DMS 273 (cell line): ENCODE data around the gene UGP2.
A peak's percentile ranks its signal among the peaks of the same experiment; 100 is the strongest.

ENCODE experiments used
- DNase-seq: peaks from one replicate; lab custom pipeline; 2025; ENCODE audit not compliant: unreplicated experiment; lab: John Stamatoyannopoulos, UW

UGP2 gene

DNA sequence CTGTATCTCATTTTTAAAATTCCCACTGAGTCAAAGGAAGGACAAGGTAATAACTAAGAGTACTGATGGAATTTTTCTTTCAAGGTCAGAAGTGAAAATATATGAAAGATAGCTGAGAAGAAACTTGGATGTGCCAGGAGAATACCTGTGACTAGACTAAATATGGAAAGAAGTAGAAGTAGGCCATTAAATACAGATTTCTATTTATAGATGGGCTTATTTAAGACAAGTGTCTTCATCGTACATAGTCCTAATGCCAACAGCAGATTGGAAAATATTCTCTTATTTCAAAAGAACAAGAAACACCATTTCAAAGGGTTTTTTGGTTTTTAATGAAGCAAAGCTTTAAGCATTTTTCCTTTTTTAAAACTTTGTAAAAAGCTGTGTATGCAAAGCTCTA lies 22.0 kb downstream of the UGP2 start:
- DNase-seq: no peak

DNA sequence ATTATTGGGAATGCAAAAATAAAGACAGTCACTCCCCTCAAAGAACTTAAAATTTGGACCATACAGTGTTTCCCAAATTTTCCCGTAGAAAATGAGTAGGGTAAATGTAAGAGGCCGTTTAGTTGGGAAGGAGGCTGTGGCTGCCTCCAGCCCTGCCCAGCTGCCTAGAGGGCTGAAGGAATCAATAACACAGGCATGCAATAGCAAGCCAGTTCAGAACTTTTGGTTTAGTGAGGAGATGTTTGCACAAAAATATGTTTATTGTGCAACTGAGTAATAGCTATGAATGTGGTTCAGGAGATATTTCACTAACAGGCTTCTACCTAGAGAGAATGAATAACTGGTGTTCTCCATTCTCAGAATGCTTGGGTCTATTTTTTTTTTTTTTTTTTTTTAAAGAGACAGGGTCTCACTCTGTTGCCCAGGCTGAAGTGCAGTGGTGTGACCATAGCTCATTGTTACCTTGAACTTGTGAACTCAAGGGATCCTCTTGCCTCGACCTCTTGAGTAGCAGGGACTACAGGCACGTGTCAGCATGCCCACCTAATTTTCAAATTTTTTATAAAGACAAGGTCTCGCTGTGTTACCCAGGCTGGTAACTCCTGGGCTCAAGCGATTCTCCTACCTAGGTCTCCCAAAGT lies 23.6 kb downstream of the UGP2 start:
- no peak for DNase-seq

DNA sequence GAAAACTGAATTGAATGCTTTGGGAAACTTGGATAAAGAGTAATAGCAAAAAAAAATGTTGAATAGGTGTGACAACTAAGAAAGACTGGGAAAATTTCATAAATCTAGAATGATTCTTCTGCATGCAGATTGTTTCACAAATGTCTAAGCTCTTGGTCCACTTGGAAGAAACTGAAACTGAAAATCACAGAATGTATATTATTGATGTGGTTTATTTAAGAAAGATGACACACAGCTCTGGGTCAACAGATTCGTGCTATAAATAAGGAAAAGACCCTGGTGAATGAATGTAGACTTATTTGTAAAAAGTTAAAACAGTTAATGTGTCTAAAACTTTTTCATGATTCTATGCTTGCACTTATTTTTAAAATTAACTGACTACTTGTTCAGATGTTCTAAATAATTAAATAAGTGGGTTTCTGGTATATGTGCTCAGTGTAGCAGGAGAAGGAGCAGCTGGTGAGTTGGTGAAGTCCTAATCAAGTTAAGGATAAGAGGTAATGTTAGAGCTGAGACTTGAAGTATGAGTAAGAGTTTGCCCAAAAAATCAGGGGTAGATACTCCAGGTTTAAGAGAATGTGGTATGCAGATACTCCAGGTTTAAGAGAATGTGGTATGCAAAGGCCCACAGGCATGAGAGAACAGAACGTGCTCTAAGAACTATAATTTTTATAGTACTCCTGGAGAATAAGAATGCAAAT lies 24.5 kb downstream of the UGP2 start:
- DNase-seq: no peak

DNA sequence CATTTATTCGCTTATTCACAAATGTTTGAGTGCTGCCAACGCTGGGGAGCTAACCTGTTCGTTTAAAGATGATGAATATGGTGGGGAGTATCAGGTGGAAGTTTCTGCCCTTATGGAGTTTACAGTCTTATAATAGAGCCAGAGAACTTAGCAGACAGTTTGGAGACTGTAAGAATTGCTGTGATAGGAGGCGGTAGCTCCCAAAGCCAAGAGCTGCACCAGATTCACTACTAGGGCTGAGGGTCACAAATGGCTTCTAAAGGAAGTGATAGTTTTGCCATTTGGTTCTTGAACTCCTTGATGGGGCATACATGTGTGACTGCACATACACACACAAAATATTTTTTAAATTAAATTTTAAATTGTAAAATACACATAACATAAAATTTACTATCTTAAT lies 29.0 kb downstream of the UGP2 start:
- DNase-seq: no peak

DNA sequence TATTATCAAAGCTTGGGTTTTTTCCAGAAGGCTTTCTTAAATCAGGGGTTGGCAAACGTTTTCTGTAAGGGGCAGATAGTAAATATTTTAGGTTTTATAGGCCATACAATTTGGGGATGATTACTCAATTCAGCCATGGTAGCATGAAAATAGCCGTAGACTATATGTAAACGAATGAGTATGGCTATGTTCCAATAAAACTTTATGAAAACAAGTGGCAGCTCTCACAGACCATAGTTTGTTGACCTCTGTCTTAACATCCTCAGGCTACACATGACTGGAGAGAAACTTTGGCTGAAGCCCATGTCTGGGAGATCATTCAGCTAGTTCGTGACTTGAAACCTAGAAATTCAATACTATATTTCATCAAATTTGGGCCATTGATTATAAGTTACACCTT lies 30.2 kb downstream of the UGP2 start:
- DNase-seq: no peak

DNA sequence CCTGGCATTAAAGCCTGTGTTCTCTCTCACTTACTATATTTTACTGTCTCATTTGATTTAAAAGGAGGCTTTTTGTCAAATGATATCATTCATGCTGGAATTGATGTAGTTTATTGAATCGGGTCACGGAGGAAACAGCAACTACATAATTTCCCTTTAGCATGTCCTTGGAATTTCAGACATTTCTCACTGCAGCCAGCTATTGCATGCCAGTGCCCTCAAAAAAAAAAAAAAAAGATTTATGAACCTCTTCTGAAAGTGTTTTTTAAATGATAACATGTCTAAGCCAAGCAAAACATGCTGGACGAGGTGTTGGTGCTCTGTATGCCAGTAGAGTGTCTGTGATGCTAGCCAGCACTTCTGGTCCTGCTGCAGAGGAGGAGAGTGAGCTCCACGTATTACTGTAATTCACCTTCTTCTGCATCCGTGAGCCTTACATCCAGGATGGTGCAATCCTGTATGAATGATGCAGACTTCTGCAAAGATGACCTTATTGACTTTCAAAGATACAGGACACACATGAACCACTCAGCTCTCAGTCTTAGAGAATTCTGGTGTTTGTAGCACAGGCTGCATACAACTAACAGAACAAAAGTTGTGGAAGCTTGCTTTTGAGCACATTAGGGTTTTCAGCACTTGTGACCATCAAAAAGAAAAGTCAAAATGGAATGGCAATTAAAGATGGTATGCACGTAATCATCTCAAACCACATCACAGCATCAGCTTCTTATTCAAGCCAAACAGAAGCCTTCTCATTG lies 31.1 kb downstream of the UGP2 start:
- DNase-seq: no peak

DNA sequence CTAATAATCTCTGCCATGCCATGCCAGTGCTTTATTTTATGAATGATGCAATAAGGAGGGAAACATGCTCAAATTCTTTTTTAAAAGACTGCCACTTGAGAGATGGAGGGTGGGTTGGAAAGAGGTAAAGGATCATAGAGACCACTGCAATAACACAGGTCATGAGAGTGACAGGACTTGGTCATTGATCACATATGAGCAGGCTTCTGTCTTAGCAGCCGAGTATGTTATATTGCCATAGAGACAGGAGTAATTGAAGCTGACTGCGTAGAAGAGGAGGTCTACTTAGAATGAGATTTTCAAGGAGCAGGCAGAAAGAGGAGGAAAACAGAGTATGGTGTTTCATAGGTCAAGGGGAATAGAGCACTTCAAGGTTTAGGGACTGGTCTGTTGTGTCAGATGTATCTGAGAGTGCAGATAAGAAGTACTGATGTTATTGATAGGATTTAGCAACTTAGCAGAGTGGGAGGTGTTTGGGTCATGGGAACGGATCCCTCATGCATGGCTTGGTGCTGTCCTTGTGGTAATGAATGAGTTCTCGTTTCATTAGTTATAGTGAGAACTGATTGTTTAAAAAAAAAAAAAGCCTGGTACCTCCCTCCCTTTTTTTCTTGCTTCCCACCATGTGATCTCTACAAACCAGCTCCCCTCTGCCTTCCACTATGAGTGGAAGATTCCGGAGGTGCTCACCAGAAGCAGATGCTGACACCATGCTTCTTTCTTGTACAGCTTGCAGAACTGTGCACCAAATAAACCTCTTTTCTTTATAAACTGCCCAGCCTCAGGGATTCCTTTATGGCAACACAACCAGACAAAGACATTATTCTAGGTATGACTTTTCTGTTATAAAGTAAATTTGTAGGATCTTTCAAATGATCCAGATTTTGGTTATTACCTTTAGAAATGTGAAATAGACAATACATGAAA lies 32.8 kb downstream of the UGP2 start:
- DNase-seq: no peak

DNA sequence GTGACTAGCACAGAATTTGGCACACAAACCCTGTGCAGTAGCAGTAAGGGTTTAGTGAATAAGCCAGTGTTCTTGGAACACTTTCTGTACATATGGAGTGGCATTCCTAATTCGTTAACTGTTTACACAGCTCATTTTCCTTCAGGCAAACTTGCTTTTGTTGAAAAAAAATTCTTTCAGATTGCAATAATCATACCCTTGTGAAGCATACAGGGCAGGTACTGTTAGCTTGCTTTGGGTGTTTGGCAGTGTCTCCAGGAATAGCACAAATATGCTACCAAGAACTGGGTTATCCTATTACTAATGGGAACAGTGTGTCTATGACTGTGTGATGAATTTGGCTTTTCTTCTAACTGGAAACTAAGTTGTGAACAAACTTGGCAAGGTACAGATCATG lies 33.4 kb downstream of the UGP2 start:
- no peak for DNase-seq

DNA sequence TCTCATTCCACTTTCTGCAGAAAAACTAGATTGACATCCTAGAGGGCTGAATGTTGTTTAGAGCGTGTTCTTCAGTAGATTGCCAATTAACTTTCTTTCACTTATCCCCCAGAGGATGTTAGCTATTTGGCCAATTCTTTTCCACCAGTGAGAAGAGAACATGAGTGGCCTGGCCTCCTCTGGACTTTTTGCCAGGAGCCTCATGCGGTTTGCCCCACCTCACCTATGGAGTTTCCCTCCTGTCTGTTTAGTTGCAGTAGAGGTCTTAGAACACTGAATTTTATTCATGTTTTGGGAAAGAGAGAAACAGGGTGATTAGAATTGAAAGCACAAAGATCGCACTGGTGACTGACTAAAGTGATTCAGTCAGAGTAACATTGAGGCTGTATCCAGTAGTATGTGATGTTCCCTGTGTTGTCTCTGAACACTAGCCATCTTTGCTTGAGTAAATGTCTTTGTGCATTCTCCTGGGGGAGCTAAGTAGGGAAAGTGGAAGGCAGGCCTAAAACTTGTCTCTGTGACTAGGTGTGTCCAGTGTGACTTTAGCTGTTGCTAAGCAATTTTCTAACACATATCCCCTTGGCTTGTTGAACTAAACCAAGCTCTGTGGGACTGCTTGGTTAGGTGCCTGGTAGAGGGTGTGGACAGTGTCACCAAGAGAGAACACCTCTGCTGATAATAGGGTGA lies 34.0 kb downstream of the UGP2 start:
- no peak for DNase-seq

DNA sequence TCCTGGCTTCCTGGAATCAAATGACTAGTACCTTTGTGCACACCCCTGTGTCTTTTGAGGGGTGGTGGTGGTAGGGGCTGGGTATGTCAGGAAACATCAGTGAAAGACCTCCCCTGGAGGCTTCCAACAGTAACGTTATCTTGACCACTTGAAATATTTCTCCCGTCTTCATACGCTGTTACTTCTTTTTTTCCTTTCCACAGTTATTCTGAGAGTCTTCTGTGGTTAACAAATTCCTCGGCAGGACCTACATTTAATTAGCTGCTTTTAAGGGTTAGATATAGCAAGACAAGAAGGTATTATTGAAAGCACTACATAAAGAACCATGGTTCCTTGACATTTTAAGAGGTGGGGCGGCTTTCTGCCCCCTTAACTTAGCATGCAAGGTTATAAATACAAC lies 34.6 kb downstream of the UGP2 start:
- DNase-seq: no peak

DNA sequence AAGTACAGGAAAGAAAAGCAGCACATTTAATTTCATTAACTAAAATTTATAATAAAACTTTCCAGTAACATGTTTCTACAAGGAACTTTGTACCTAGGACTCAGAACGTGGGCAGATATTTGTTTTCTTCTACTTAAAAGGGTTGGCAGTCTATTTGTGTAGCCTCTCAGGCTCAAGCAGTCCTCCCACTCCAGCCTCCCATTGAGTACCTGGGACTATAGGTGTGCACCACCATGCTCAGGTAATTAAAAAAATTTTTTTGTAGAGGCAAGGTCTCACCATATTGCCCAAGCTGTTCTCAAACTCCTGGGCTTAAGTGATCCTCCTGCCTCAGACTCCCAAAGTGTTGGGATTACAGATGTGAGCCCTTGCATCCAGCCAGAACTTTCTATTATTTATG lies 36.8 kb downstream of the UGP2 start:
- no peak for DNase-seq

DNA sequence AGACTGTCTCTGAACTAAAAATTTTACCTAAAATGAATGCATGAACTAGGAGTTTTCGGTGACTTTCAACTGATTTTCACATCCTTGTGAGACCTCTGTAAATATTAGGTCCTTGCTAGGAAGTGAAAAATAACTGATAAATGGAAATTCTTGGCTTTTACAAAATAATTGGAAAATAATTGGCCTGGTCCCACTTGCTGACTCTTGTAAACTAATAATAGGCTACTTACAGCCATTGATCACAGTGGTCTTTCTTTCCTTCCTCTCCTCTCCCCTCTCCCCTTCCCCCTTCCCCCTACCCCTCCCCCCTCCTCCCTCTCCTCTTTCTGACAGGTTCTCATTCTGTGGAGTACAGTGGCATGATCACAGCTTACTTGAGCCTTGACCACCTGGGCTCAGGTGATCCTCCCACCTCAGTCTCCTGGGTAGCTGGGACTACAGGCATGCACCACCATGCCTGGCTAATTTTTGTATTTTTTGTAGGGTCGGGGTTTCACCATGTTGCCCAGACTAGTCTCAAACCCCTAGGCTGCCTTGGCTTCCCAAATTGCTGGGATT lies 38.3 kb downstream of the UGP2 start:
- no peak for DNase-seq

DNA sequence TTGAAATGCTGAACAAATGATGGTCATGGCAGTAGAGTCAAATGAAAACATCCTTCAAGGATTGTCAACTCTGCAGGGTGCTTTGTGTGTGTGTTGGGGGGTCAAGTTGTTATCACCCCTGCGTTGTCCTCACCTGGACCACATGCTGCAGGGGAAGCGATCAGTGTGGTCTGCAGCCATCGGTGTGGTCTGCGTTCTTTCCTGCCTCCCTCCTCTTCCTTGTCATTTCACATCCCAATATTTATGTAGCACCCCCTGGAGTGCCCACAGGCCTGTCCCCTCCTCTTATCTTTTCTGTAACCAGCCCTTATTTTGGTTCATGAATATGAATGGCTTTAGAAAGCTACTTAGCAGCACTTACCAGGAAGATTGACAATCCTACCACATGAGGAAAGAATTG lies 38.9 kb downstream of the UGP2 start:
- no peak for DNase-seq

DNA sequence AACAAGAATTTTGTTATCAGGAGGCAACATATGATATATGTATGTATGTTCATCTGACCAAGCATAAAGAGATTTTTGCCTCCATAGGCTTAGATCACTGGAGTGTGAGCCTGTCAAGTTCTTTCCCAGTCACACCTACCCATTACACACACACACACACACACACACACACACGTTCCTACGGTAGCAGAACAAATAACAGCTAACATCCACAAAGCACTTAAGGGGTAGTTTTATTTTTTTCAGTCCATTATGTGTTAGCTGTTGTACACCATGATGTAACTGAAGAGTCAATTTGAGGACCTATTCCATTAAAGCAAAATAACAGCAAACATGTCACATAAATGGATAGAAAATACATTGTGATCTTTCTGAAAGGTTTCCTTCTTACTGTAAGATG lies 39.5 kb downstream of the UGP2 start:
- no peak for DNase-seq

DNA sequence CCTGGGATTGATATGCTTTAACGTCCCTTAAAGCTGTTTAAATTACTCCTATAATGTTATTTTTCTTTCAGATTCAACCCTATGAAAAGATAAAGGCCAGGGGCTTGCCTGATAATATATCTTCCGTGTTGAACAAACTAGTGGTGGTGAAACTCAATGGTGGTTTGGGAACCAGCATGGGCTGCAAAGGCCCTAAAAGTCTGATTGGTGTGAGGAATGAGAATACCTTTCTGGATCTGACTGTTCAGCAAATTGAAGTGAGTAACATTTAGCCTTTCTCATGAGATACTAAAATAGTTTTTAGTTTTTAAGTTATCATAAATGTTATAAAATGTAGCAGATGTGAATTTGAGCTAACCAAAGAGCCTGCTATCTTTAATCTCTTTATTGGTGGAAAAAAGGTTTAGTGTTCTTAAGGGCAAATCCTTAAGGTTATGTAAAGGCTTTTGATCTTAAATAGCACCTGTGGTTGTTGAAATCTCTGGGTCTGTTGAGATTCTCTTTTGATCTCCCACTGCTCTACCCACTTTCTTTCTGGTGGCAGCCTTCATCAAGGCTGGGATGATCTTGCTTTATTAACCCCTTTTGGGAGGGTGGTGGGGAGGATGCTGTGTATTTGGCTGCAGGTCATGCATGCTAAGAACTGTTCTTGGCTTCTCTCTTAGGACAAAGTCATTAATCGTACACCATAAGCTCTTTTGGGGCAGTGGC lies 40.9 kb downstream of the UGP2 start:
- DNase-seq: no peak

DNA sequence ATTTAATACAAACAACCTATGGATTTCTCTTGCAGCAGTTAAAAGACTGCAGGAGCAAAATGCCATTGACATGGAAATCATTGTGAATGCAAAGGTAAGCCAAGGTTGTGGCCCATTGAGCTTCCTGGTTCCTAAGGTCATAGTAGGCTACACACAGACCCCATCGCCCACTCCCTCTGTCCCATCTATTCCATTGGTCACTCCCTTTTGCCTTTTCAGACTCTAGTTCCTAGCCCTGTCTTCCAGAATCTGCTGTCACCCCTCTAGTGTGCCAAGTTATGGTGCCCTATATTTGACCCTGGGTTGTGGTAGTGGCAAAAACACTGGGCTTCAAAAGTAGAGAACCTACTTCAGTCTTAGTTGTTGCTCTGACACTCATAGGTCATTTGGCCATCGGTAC lies 44.7 kb downstream of the UGP2 start:
- DNase-seq: no peak

DNA sequence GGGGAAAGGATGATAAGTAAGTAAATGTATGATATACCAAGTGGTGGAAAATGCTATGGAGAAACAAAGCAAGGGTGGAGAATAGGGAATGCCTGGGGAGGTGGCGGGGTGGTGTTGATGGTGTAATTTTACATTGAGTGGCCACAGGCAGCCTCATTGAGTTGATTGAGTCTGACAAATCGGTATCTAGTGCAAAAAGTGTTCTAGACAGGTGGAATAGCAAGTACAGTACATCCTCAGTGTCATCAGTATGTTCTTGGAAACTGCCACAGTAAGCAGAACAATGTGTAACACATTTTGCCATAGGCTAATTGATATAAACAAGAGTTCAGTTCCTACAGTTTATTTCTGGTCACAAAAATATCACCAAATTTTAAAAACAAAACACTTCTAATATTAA lies 46.4 kb downstream of the UGP2 start:
- DNase-seq: no peak

DNA sequence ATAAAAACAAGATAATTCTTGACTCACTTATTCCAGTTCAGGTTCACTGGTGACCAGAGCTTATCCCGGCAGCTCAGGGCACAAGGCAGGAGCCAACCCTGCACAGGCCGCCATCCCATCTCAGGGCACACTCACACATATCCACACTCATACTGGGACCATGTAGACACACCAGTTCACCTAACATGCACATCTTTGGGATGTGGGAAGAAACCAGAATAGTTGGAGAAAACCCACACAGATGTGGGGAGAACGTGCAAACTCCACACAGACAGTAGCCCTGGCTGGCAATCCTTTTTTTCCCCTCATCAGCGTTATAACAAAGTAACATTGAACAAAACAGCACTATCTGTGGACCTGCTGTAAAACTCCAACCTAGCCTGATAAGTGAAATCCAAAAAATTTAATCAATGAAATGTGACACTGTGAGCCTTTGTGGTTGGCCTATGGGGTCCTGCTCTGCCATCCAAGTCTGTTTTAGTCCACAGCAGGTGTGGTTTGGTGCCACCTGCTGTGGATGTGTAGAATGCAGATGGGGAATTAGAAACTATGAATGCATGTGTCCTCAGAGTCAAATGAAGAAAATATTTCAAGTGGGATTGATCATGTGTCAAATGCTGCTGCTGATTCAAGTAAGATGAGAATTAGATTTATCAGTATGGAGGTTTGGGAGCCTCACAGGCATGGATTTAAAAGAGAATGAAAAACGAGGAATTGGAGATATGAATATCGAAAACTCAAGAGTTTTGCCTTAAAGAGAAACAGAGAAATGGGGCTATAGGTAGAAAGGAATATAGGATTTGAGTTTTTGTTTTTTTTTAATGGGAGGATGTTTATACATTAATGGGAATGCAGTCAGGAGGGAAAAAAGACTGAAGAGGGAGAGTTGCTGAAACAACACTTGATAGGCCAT lies 47.0 kb downstream of the UGP2 start:
- DNase-seq: peak; percentile 81

DNA sequence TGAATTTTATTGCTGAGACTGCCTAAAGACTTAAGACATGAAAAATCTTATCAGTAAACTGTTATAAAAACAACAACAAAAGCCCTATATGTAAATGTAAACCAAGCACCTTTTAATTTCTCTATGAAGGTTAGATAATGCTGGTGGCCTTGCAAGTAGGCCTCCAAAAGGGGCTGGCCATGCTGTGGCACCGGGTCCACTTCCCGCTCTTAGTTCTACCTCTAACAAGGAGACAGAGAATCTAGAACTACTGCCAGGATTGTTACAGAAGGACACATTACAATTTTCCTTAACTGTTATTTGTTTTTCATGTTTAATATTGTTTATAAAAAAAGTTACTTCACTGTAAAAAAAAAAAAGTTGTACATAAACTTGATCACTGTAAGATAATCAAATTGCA lies 49.0 kb downstream of the UGP2 start:
- DNase-seq: no peak
